SK-N-SH (cell line): ENCODE results near the gene SRR. TPM values are rescaled to one million over a fixed set of nuclear protein-coding genes. Genes with fewer than 3 reads are reported as not detected.

Source experiments
- CTCF ChIA-PET: fragments of 300-600, 350-600 bp; formaldehyde crosslinking; extraction: SDS; loops from one replicate; lab custom pipeline; 2021; lab: Yijun Ruan, JAX
- POLR2A ChIA-PET: fragments of 350-600 bp; sonication (Branson Sonifier 250); formaldehyde crosslinking; extraction: SDS; loops from one replicate; lab custom pipeline; 2020; ENCODE audit warnings: antibody characterized with exemption, inconsistent platforms; lab: Yijun Ruan, JAX
- DNase-seq: peaks from one replicate; pipeline ENCODE4 v3.0.0; 2012
- H2AFZ ChIP-seq: fragments of 200-600 bp; sonication (generic); 2 replicates; pipeline ENCODE4 v1.8.1; 2016; ENCODE audit warnings: antibody characterized with exemption, mild to moderate bottlenecking, low read depth
- H3F3A ChIP-seq: fragments of 200-600 bp; sonication (generic); replicated peaks from 2 replicates; pipeline ENCODE3; 2016; ENCODE audit warnings: antibody characterized with exemption, mild to moderate bottlenecking; ENCODE audit not compliant: insufficient read depth
- H3K27ac ChIP-seq, 2 experiments: fragments of 200-500 bp in 1 of 2; fragments of 200-600 bp in 1 of 2; sonication (Bioruptor generic) in 1 of 2; sonication (generic), shearing (Covaris generic) in 1 of 2; 2 replicates each; pipeline versions ENCODE4 v1.5.1 to v1.6.1; 2014 to 2016; ENCODE audit warnings: low read depth in 2 of 2, inconsistent platforms in 1 of 2, low read length in 1 of 2, mild to moderate bottlenecking in 1 of 2, mixed read lengths in 1 of 2
- H3K27me3 ChIP-seq: fragments of 200-600 bp; sonication (generic), shearing (Covaris generic); 2 replicates; pipeline ENCODE4 v1.6.1; 2016; ENCODE audit warnings: mixed run types; ENCODE audit not compliant: insufficient read depth
- H3K36me3 ChIP-seq, 2 experiments: fragments of 200-500 bp in 1 of 2; fragments of 200-600 bp in 1 of 2; sonication (Bioruptor generic) in 1 of 2; sonication (generic) in 1 of 2; replicated peaks in 1 of 2; 2 replicates each; pipeline versions ENCODE3 to v1.5.1; 2014 to 2016; ENCODE audit warnings: low read length in 1 of 2, mild to moderate bottlenecking in 1 of 2; ENCODE audit not compliant: insufficient read depth in 2 of 2, control insufficient read depth in 1 of 2
- H3K4me1 ChIP-seq, 2 experiments: fragments of 200-500 bp in 1 of 2; fragments of 200-600 bp in 1 of 2; sonication (Bioruptor generic) in 1 of 2; sonication (generic), shearing (Covaris generic) in 1 of 2; 2 replicates each; pipeline versions ENCODE4 v1.5.1 to v1.6.1; 2014 to 2016; ENCODE audit warnings: low read depth in 1 of 2, low read length in 1 of 2, mixed run types in 1 of 2; ENCODE audit not compliant: insufficient read depth in 2 of 2, control insufficient read depth in 1 of 2
- H3K4me2 ChIP-seq: fragments of 200-600 bp; sonication (generic), shearing (Covaris generic); 2 replicates; pipeline ENCODE4 v1.6.1; 2017; ENCODE audit warnings: mixed run types
- H3K4me3 ChIP-seq, 2 experiments: fragments of 200-500 bp in 1 of 2; fragments of 200-600 bp in 1 of 2; sonication (Bioruptor generic) in 1 of 2; sonication (generic), shearing (Covaris generic) in 1 of 2; 2 replicates each; pipeline versions ENCODE4 v1.5.1 to v1.8.1; 2014 to 2016; ENCODE audit warnings: low read depth in 2 of 2, inconsistent platforms in 1 of 2, low read length in 1 of 2, mild to moderate bottlenecking in 1 of 2, mixed read lengths in 1 of 2, moderate library complexity in 1 of 2
- H3K79me2 ChIP-seq: fragments of 200-600 bp; sonication (generic); 2 replicates; pipeline ENCODE4 v1.8.1; 2017; ENCODE audit warnings: mild to moderate bottlenecking; ENCODE audit not compliant: insufficient read depth
- H3K9ac ChIP-seq: fragments of 200-600 bp; sonication (generic); 2 replicates; pipeline ENCODE4 v1.6.1; 2017; ENCODE audit warnings: mixed run types
- H3K9me2 ChIP-seq: fragments of 200-600 bp; sonication (generic); 2 replicates; pipeline ENCODE4 v1.6.1; 2017; ENCODE audit warnings: mixed run types
- H3K9me3 ChIP-seq: fragments of 200-600 bp; sonication (generic); 2 replicates; pipeline ENCODE4 v1.6.1; 2017; ENCODE audit warnings: mixed run types, mild to moderate bottlenecking, moderate library complexity
- H4K20me1 ChIP-seq: fragments of 200-600 bp; sonication (generic); 2 replicates; pipeline ENCODE4 v1.6.1; 2017; ENCODE audit warnings: mild to moderate bottlenecking, mixed run types; ENCODE audit not compliant: insufficient read depth
- CHD2 ChIP-seq: fragments of 150-350 bp; IDR thresholded peaks from 2 replicates; pipeline ENCODE4 v1.6.1; 2018; ENCODE audit warnings: low read length; ENCODE audit not compliant: partially characterized antibody
- EZH2phosphoT487 ChIP-seq: fragments of 200-600 bp; sonication (generic); IDR thresholded peaks from 2 replicates; pipeline ENCODE4 v1.6.1; 2017; ENCODE audit warnings: low read depth, mixed run types, mild to moderate bottlenecking, antibody characterized with exemption, moderate library complexity, borderline replicate concordance
- FOSL2 ChIP-seq: IDR thresholded peaks from 2 replicates; pipeline ENCODE4 v1.4.0; 2012; ENCODE audit warnings: low read depth, mild to moderate bottlenecking, moderate library complexity, borderline replicate concordance
- FOXJ3 ChIP-seq: sonication (generic); formaldehyde crosslinking; IDR thresholded peaks from 2 replicates; pipeline ENCODE4 v1.5.1; 2020; ENCODE audit warnings: mild to moderate bottlenecking, missing genetic modification reagents
- GABPA ChIP-seq: IDR thresholded peaks from 2 replicates; pipeline ENCODE4 v1.4.0; 2012; ENCODE audit warnings: low read depth, mild to moderate bottlenecking
- GATA2 ChIP-seq: sonication (generic); formaldehyde crosslinking; IDR thresholded peaks from 2 replicates; pipeline ENCODE4 v1.5.0; 2020; ENCODE audit warnings: mild to moderate bottlenecking, missing genetic modification reagents
- JUND ChIP-seq: IDR thresholded peaks from 2 replicates; pipeline ENCODE4 v1.4.0; 2012
- MAX ChIP-seq: IDR thresholded peaks from 2 replicates; pipeline ENCODE4 v1.4.0; 2012; ENCODE audit warnings: low read depth
- MEF2A ChIP-seq: IDR thresholded peaks from 2 replicates; pipeline ENCODE4 v1.4.0; 2012; ENCODE audit warnings: low read depth, borderline replicate concordance
- NRF1 ChIP-seq: IDR thresholded peaks from 2 replicates; pipeline ENCODE4 v1.6.1; 2012; ENCODE audit warnings: low read depth, mild to moderate bottlenecking, low read length
- RCOR1 ChIP-seq: fragments of 150-350 bp; IDR thresholded peaks from 2 replicates; pipeline ENCODE4 v1.6.1; 2017; ENCODE audit warnings: antibody characterized with exemption, low read length
- RXRA ChIP-seq: IDR thresholded peaks from 2 replicates; pipeline ENCODE4 v1.4.0; 2012; ENCODE audit warnings: low read depth, mild to moderate bottlenecking, borderline replicate concordance
- TAF1 ChIP-seq: IDR thresholded peaks from 2 replicates; pipeline ENCODE4 v1.6.1; 2012; ENCODE audit warnings: low read depth, mild to moderate bottlenecking, low read length, moderate library complexity, borderline replicate concordance
- TEAD4 ChIP-seq: IDR thresholded peaks from 2 replicates; pipeline ENCODE4 v1.4.0; 2012; ENCODE audit warnings: mild to moderate bottlenecking, borderline replicate concordance; ENCODE audit not compliant: insufficient read depth
- WGBS: methylation state at CpG from one replicate; pipeline ENCODE4 v1.1.6; 2017; ENCODE audit warnings: low lambda C conversion rate; 5-methylcytosine and 5-hydroxymethylcytosine counted together
- polyA plus RNA-seq, 3 experiments: library from polyadenylated mRNA; depleted of rRNA; stranded (reverse); fragments of >200 nt; gene quantifications; 2 replicates each; pipeline ENCODE4 v1.2.3, GENCODE V29; 2012

SRR gene
- polyA plus RNA-seq, 1 of the 3 experiments (the other 2 are of a cell fraction), result 18.5 TPM

- peaks cover 15% of the 10 kb centered on the region for H3F3A ChIP-seq
- H3K4me3 ChIP-seq, result no peak overlapping the region
- H2AFZ ChIP-seq, result no peak overlapping the region
- H3K4me1 ChIP-seq, result no peaks in the 10 kb centered on the region
- no peak overlapping the region for H3K4me2 ChIP-seq
- peaks cover 15% of the 10 kb centered on the region for H3K79me2 ChIP-seq
- H3K9me3 ChIP-seq, result no peaks in the 10 kb centered on the region
- TF ChIP-seq CHD2 (no peak), FOSL2 (no peak), RXRA (no peak), TAF1 (no peak)
- no peaks in the 10 kb centered on the region for H4K20me1 ChIP-seq
- ChIA-PET POLR2A (interaction anchor here (0.9 kb wide), 1 partner anchor 17 kb away, joined by 5 read pairs; no protein-coding TSS in a partner anchor), CTCF (interaction anchor here (0.6 to 1.4 kb wide), 4 partner anchors 10 to 64 kb away, joined by 3 to 4 read pairs (median 3); no protein-coding TSS in a partner anchor)
- no peak for DNase-seq
- 93% methylated on average over 3 of the region's 3 CpGs for WGBS
- H3K9ac ChIP-seq, result no peak overlapping the region
- no peaks in the 10 kb centered on the region for H3K27me3 ChIP-seq
- no peaks in the 10 kb centered on the region for H3K9me2 ChIP-seq
- no peak overlapping the region for H3K27ac ChIP-seq
- peaks cover 6 to 12% of the 10 kb centered on the region in 2 experiments for H3K36me3 ChIP-seq
Observed at GRCh38 chr17:2317796-2318195, 14.0 kb downstream of the SRR start.

- Histone ChIP-seq H3K9me2 (no peaks in the 10 kb centered on the region), H3K36me3 (peaks cover 19 to 23% of the 10 kb centered on the region in 2 experiments), H3K27me3 (no peaks in the 10 kb centered on the region), H3K79me2 (peaks cover 2% of the 10 kb centered on the region; the same call in 1 of the 2 replicates), H3F3A (peaks cover 15% of the 10 kb centered on the region), H3K27ac (no peak overlapping the region), H3K4me3 (no peak overlapping the region), H3K9ac (no peak overlapping the region), H3K4me1 (no peaks in the 10 kb centered on the region), H4K20me1 (no peaks in the 10 kb centered on the region), H3K4me2 (no peak overlapping the region), H2AFZ (no peak overlapping the region), H3K9me3 (no peaks in the 10 kb centered on the region)
- CTCF ChIA-PET, result interaction anchor here (0.7 kb wide), 1 partner anchor 240 kb away, joined by 4 read pairs; no protein-coding TSS in a partner anchor
- no peak for TF ChIP-seq TEAD4
- TF ChIP-seq EZH2phosphoT487, result no peak
- TF ChIP-seq GABPA, result no peak
- TF ChIP-seq NRF1, result no peak
- no peak for TF ChIP-seq CHD2
- no peak for TF ChIP-seq GATA2 (CRISPR knock-in tag)
- TF ChIP-seq RCOR1, result no peak
- TF ChIP-seq MEF2A, result no peak
- no peak for TF ChIP-seq MAX
- no peak for TF ChIP-seq JUND
- no peak for TF ChIP-seq FOXJ3
- POLR2A ChIA-PET, result interaction anchor here (0.9 kb wide), 2 partner anchors 10 to 13 kb away, joined by 3 read pairs; no protein-coding TSS in a partner anchor
- no peak for DNase-seq
Observed at GRCh38 chr17:2319051-2319450, 15.3 kb downstream of the SRR start.
